ENCODE data around the gene PXT1.

GRCh38 chr6:36489426-36489825 is 46.8 kb upstream of the PXT1 start:
- TF ChIP-seq CTCF (IDR thresholded peaks at IDR 0.05) = no peak
- TF ChIP-seq POLR2A (IDR thresholded peaks at IDR 0.05) = no peak
